ENCODE results near the gene PTPN14.

- no peak for TF ChIP-seq POLR2A (IDR thresholded peaks at IDR 0.05; ENCODE audit: low read length)
- no peak for TF ChIP-seq GATA1 (IDR thresholded peaks at IDR 0.05; ENCODE audit: low read depth, low read length)
These were observed 213.9 kb downstream of the PTPN14 start for GRCh38 chr1:214337511-214337910.
